ENCODE data around the gene AGBL4.

Gene AGBL4

GRCh38 chr1:49552101-49552500 is 471.7 kb downstream of the AGBL4 start:
- Histone ChIP-seq H3K27ac (ENCODE audit: low read depth, low read length) (no peak overlapping the region), H3K4me1 (ENCODE audit: insufficient read depth, low read length) (no peaks in the 10 kb centered on the region), H3K9me3 (ENCODE audit: low read length) (no peaks in the 10 kb centered on the region), H3K4me3 (ENCODE audit: low read depth in 1 of 2, low read length in 2 of 2) (no peak overlapping the region), H3K9ac (ENCODE audit: low read length) (no peak overlapping the region), H3K27me3 (ENCODE audit: control insufficient read depth in 1 of 2, insufficient read depth in 2 of 2, low read length in 2 of 2) (no peaks in the 10 kb centered on the region), H3K36me3 (ENCODE audit: insufficient read depth, low read length) (no peaks in the 10 kb centered on the region)

- H3K9me3 ChIP-seq (ENCODE audit: low read length), result no peaks in the 10 kb centered on the region
- H3K36me3 ChIP-seq (ENCODE audit: insufficient read depth, low read length), result no peaks in the 10 kb centered on the region
- H3K4me1 ChIP-seq (ENCODE audit: insufficient read depth, low read length), result no peaks in the 10 kb centered on the region
- no peak overlapping the region for H3K4me3 ChIP-seq (ENCODE audit: low read depth in 1 of 2, low read length in 2 of 2)
- no peak overlapping the region for H3K9ac ChIP-seq (ENCODE audit: low read length)
- no peak overlapping the region for H3K27ac ChIP-seq (ENCODE audit: low read depth, low read length)
- no peaks in the 10 kb centered on the region for H3K27me3 ChIP-seq (ENCODE audit: control insufficient read depth in 1 of 2, insufficient read depth in 2 of 2, low read length in 2 of 2)
These were observed 479.1 kb downstream of the AGBL4 start for GRCh38 chr1:49544615-49545014.

- Histone ChIP-seq H3K9me3 (ENCODE audit: low read length) (no peaks in the 10 kb centered on the region), H3K27ac (ENCODE audit: low read depth, low read length) (no peak overlapping the region), H3K4me1 (ENCODE audit: insufficient read depth, low read length) (no peaks in the 10 kb centered on the region), H3K27me3 (ENCODE audit: control insufficient read depth in 1 of 2, insufficient read depth in 2 of 2, low read length in 2 of 2) (no peaks in the 10 kb centered on the region), H3K36me3 (ENCODE audit: insufficient read depth, low read length) (no peaks in the 10 kb centered on the region), H3K9ac (ENCODE audit: low read length) (no peak overlapping the region), H3K4me3 (ENCODE audit: low read depth in 1 of 2, low read length in 2 of 2) (no peak overlapping the region)
These were observed 482.5 kb downstream of the AGBL4 start for GRCh38 chr1:49541096-49541752.

- Histone ChIP-seq H3K4me1 (ENCODE audit: insufficient read depth, low read length) (no peaks in the 10 kb centered on the region), H3K27me3 (ENCODE audit: control insufficient read depth in 1 of 2, insufficient read depth in 2 of 2, low read length in 2 of 2) (no peaks in the 10 kb centered on the region), H3K36me3 (ENCODE audit: insufficient read depth, low read length) (no peaks in the 10 kb centered on the region), H3K27ac (ENCODE audit: low read depth, low read length) (no peak overlapping the region), H3K9me3 (ENCODE audit: low read length) (no peaks in the 10 kb centered on the region), H3K9ac (ENCODE audit: low read length) (no peak overlapping the region), H3K4me3 (ENCODE audit: low read depth in 1 of 2, low read length in 2 of 2) (no peak overlapping the region)
These were observed 496.0 kb downstream of the AGBL4 start for GRCh38 chr1:49527606-49528305.

GRCh38 chr1:49526672-49527071 is 497.1 kb downstream of the AGBL4 start:
- Histone ChIP-seq H3K27me3 (ENCODE audit: control insufficient read depth in 1 of 2, insufficient read depth in 2 of 2, low read length in 2 of 2) (no peaks in the 10 kb centered on the region), H3K36me3 (ENCODE audit: insufficient read depth, low read length) (no peaks in the 10 kb centered on the region), H3K27ac (ENCODE audit: low read depth, low read length) (no peak overlapping the region), H3K4me3 (ENCODE audit: low read depth in 1 of 2, low read length in 2 of 2) (no peak overlapping the region), H3K4me1 (ENCODE audit: insufficient read depth, low read length) (no peaks in the 10 kb centered on the region), H3K9me3 (ENCODE audit: low read length) (no peaks in the 10 kb centered on the region), H3K9ac (ENCODE audit: low read length) (no peak overlapping the region)

GRCh38 chr1:49523764-49524163 is 500.0 kb downstream of the AGBL4 start:
- Histone ChIP-seq H3K4me3 (ENCODE audit: low read depth in 1 of 2, low read length in 2 of 2) (no peak overlapping the region), H3K36me3 (ENCODE audit: insufficient read depth, low read length) (no peaks in the 10 kb centered on the region), H3K27ac (ENCODE audit: low read depth, low read length) (no peak overlapping the region), H3K27me3 (ENCODE audit: control insufficient read depth in 1 of 2, insufficient read depth in 2 of 2, low read length in 2 of 2) (no peaks in the 10 kb centered on the region), H3K9me3 (ENCODE audit: low read length) (no peaks in the 10 kb centered on the region), H3K9ac (ENCODE audit: low read length) (no peak overlapping the region), H3K4me1 (ENCODE audit: insufficient read depth, low read length) (no peaks in the 10 kb centered on the region)

- H3K4me1 ChIP-seq (ENCODE audit: insufficient read depth, low read length), result no peaks in the 10 kb centered on the region
- H3K4me3 ChIP-seq (ENCODE audit: low read depth in 1 of 2, low read length in 2 of 2), result no peak overlapping the region
- H3K27me3 ChIP-seq (ENCODE audit: control insufficient read depth in 1 of 2, insufficient read depth in 2 of 2, low read length in 2 of 2), result no peaks in the 10 kb centered on the region
- no peak overlapping the region for H3K9ac ChIP-seq (ENCODE audit: low read length)
- no peaks in the 10 kb centered on the region for H3K9me3 ChIP-seq (ENCODE audit: low read length)
- no peaks in the 10 kb centered on the region for H3K36me3 ChIP-seq (ENCODE audit: insufficient read depth, low read length)
- H3K27ac ChIP-seq (ENCODE audit: low read depth, low read length), result no peak overlapping the region
These were observed 556.8 kb downstream of the AGBL4 start for GRCh38 chr1:49466961-49467360.

- no peak overlapping the region for H3K9ac ChIP-seq (ENCODE audit: low read length)
- no peaks in the 10 kb centered on the region for H3K36me3 ChIP-seq (ENCODE audit: insufficient read depth, low read length)
- H3K4me3 ChIP-seq (ENCODE audit: low read depth in 1 of 2, low read length in 2 of 2), result no peak overlapping the region
- H3K27me3 ChIP-seq (ENCODE audit: control insufficient read depth in 1 of 2, insufficient read depth in 2 of 2, low read length in 2 of 2), result no peaks in the 10 kb centered on the region
- no peaks in the 10 kb centered on the region for H3K4me1 ChIP-seq (ENCODE audit: insufficient read depth, low read length)
- H3K9me3 ChIP-seq (ENCODE audit: low read length), result no peaks in the 10 kb centered on the region
- no peak overlapping the region for H3K27ac ChIP-seq (ENCODE audit: low read depth, low read length)
These were observed 558.1 kb downstream of the AGBL4 start for GRCh38 chr1:49465486-49466185.

GRCh38 chr1:49448200-49448599 is 575.6 kb downstream of the AGBL4 start:
- no peaks in the 10 kb centered on the region for H3K9me3 ChIP-seq (ENCODE audit: low read length)
- H3K4me3 ChIP-seq (ENCODE audit: low read depth in 1 of 2, low read length in 2 of 2), result no peak overlapping the region
- H3K27me3 ChIP-seq (ENCODE audit: control insufficient read depth in 1 of 2, insufficient read depth in 2 of 2, low read length in 2 of 2), result no peaks in the 10 kb centered on the region
- H3K9ac ChIP-seq (ENCODE audit: low read length), result no peak overlapping the region
- H3K36me3 ChIP-seq (ENCODE audit: insufficient read depth, low read length), result no peaks in the 10 kb centered on the region
- H3K4me1 ChIP-seq (ENCODE audit: insufficient read depth, low read length), result no peaks in the 10 kb centered on the region
- no peak overlapping the region for H3K27ac ChIP-seq (ENCODE audit: low read depth, low read length)

GRCh38 chr1:49436865-49437264 is 586.9 kb downstream of the AGBL4 start:
- Histone ChIP-seq H3K4me3 (ENCODE audit: low read depth in 1 of 2, low read length in 2 of 2) (no peak overlapping the region), H3K27ac (ENCODE audit: low read depth, low read length) (no peak overlapping the region), H3K4me1 (ENCODE audit: insufficient read depth, low read length) (no peaks in the 10 kb centered on the region), H3K9me3 (ENCODE audit: low read length) (no peaks in the 10 kb centered on the region), H3K36me3 (ENCODE audit: insufficient read depth, low read length) (no peaks in the 10 kb centered on the region), H3K27me3 (ENCODE audit: control insufficient read depth in 1 of 2, insufficient read depth in 2 of 2, low read length in 2 of 2) (no peaks in the 10 kb centered on the region), H3K9ac (ENCODE audit: low read length) (no peak overlapping the region)

- no peak overlapping the region for H3K9ac ChIP-seq (ENCODE audit: low read length)
- no peaks in the 10 kb centered on the region for H3K9me3 ChIP-seq (ENCODE audit: low read length)
- no peak overlapping the region for H3K27ac ChIP-seq (ENCODE audit: low read depth, low read length)
- H3K36me3 ChIP-seq (ENCODE audit: insufficient read depth, low read length), result no peaks in the 10 kb centered on the region
- no peaks in the 10 kb centered on the region for H3K27me3 ChIP-seq (ENCODE audit: control insufficient read depth in 1 of 2, insufficient read depth in 2 of 2, low read length in 2 of 2)
- H3K4me1 ChIP-seq (ENCODE audit: insufficient read depth, low read length), result no peaks in the 10 kb centered on the region
- H3K4me3 ChIP-seq (ENCODE audit: low read depth in 1 of 2, low read length in 2 of 2), result no peak overlapping the region
These were observed 588.5 kb downstream of the AGBL4 start for GRCh38 chr1:49435291-49435690.
